OCI-LY7 (cell line): ENCODE results near the gene RAB27B. TPM values are rescaled to one million over a fixed set of nuclear protein-coding genes. Genes with fewer than 3 reads are reported as not detected.

ENCODE experiments used
- BruUV-seq: library from RNA; stranded (reverse); fragments of 400-500 nt; replicated peaks from 2 replicates; lab custom pipeline; 2021; lab: Mats Ljungman, UMichigan
- CTCF ChIA-PET: fragments of 300-600 bp; sonication (Branson Sonifier 250); formaldehyde crosslinking; loops from one replicate; lab custom pipeline; 2022; ENCODE audit warnings: antibody characterized with exemption; ENCODE audit not compliant: unreplicated experiment; lab: Charles Lee
- POLR2A ChIA-PET: fragments of 300-600 bp; sonication (Branson Sonifier 250); formaldehyde crosslinking; loops from one replicate; lab custom pipeline; 2022; ENCODE audit warnings: antibody characterized with exemption; lab: Charles Lee
- DNase-seq: peaks from one replicate; pipeline ENCODE4 v3.0.0-alpha.2; 2015; ENCODE audit warnings: low spot score
- H2AFZ ChIP-seq: fragments of 200-600 bp; sonication (generic), shearing (Covaris generic); 2 replicates; pipeline ENCODE4 v1.6.1; 2014; ENCODE audit warnings: mild to moderate bottlenecking, antibody characterized with exemption, low read length, moderate library complexity
- H3K27ac ChIP-seq: fragments of 200-600 bp; sonication (generic); 2 replicates; pipeline ENCODE4 v1.5.1; 2014; ENCODE audit warnings: mixed run types, low read depth, mild to moderate bottlenecking, moderate library complexity, low read length, inconsistent platforms; ENCODE audit not compliant: poor library complexity, severe bottlenecking
- H3K36me3 ChIP-seq: fragments of 200-600 bp; sonication (generic); 2 replicates; pipeline ENCODE4 v1.6.1; 2014; ENCODE audit warnings: mild to moderate bottlenecking, antibody characterized with exemption, low read length, moderate library complexity, mixed read lengths; ENCODE audit not compliant: insufficient read depth
- H3K4me1 ChIP-seq: fragments of 200-600 bp; sonication (generic); 2 replicates; pipeline ENCODE4 v1.5.1; 2014; ENCODE audit warnings: mild to moderate bottlenecking, low read length; ENCODE audit not compliant: insufficient read depth, poor library complexity, severe bottlenecking
- H3K4me2 ChIP-seq: fragments of 200-600 bp; sonication (generic); 2 replicates; pipeline ENCODE4 v1.6.1; 2014; ENCODE audit warnings: mild to moderate bottlenecking, low read length
- H3K4me3 ChIP-seq: fragments of 200-600 bp; sonication (generic); 2 replicates; pipeline ENCODE4 v1.5.1; 2014; ENCODE audit warnings: mild to moderate bottlenecking, low read depth, low read length; ENCODE audit not compliant: poor library complexity, severe bottlenecking
- H3K79me2 ChIP-seq: fragments of 200-600 bp; sonication (generic); 2 replicates; pipeline ENCODE4 v1.6.1; 2016; ENCODE audit warnings: low read depth, mild to moderate bottlenecking, low read length, moderate library complexity, mixed read lengths; ENCODE audit not compliant: insufficient read depth
- H3K9me2 ChIP-seq: fragments of 200-600 bp; sonication (generic); 2 replicates; pipeline ENCODE4 v1.6.1; 2016; ENCODE audit warnings: mild to moderate bottlenecking, low read length, mixed read lengths; ENCODE audit not compliant: insufficient read depth
- H3K9me3 ChIP-seq: fragments of 200-600 bp; sonication (generic); 2 replicates; pipeline ENCODE4 v1.6.1; 2014; ENCODE audit warnings: mild to moderate bottlenecking, mixed run types, low read length, mixed read lengths
- H4K20me1 ChIP-seq: fragments of 200-600 bp; sonication (generic); 2 replicates; pipeline ENCODE4 v1.6.1; 2014; ENCODE audit warnings: mild to moderate bottlenecking, antibody characterized with exemption, low read length, moderate library complexity, mixed read lengths; ENCODE audit not compliant: insufficient read depth
- EZH2phosphoT487 ChIP-seq: fragments of 200-600 bp; sonication (generic); IDR thresholded peaks from 2 replicates; pipeline ENCODE4 v1.6.1; 2018; ENCODE audit warnings: low read depth, borderline replicate concordance, mild to moderate bottlenecking, mixed run types, antibody characterized with exemption, low read length, moderate library complexity, mixed read lengths
- intact Hi-C: fragments of 100-400 bp; cut with micrococcal nuclease; formaldehyde crosslinking; loops from one replicate; pipeline ENCODE4 v1.10.0; 2022; ENCODE audit not compliant: unreplicated experiment
- total RNA-seq, 2 experiments: library from RNA; depleted of rRNA in 1 of 2; stranded (reverse); fragments of >200 nt in 1 of 2; shearing (Covaris generic) in 1 of 2; gene quantifications; 2 replicates each; pipeline ENCODE4 v1.2.3, GENCODE V29; 2014 to 2022
- TF ChIP-seq, protein P1 (sequence below): fragments of 200-600 bp; sonication (generic); conservative IDR thresholded peaks from 2 replicates; pipeline ENCODE4 v1.5.1; 2014; ENCODE audit warnings: mild to moderate bottlenecking, antibody characterized with exemption, low read length, moderate library complexity, mixed read lengths

The RAB27B gene
- total RNA-seq, 2 experiments from 2014 or later, result not detected

DNA sequence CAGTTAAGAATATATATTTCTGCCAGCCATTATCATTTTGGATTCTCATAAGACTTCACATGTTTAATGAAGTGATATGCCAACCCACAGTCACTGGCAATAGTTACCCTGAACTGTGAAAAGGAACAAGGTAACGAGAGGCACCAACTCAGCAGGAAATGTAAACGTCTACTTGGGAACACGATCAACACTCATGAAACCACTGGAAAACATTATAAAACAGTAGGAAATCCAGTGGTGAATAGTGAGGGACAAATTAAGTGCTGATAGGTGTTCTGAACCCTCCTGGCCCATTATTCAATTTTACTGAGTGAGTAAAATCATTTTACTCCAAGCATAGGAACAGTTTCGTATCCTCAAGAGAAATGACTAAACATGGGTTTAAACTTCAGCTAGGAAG lies 113.9 kb downstream of the RAB27B start:
- Histone ChIP-seq H3K4me3 (no peak overlapping the region), H3K27ac (no peak overlapping the region), H4K20me1 (no peaks in the 10 kb centered on the region), H3K4me1 (no peaks in the 10 kb centered on the region), H3K79me2 (no peaks in the 10 kb centered on the region), H3K36me3 (no peaks in the 10 kb centered on the region), H3K4me2 (no peak overlapping the region), H3K9me2 (no peaks in the 10 kb centered on the region), H3K9me3 (no peaks in the 10 kb centered on the region), H2AFZ (no peak overlapping the region)
- TF ChIP-seq EZH2phosphoT487, result no peak
- TF ChIP-seq, protein P1, sequence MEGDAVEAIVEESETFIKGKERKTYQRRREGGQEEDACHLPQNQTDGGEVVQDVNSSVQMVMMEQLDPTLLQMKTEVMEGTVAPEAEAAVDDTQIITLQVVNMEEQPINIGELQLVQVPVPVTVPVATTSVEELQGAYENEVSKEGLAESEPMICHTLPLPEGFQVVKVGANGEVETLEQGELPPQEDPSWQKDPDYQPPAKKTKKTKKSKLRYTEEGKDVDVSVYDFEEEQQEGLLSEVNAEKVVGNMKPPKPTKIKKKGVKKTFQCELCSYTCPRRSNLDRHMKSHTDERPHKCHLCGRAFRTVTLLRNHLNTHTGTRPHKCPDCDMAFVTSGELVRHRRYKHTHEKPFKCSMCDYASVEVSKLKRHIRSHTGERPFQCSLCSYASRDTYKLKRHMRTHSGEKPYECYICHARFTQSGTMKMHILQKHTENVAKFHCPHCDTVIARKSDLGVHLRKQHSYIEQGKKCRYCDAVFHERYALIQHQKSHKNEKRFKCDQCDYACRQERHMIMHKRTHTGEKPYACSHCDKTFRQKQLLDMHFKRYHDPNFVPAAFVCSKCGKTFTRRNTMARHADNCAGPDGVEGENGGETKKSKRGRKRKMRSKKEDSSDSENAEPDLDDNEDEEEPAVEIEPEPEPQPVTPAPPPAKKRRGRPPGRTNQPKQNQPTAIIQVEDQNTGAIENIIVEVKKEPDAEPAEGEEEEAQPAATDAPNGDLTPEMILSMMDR, result no peak
- ChIA-PET CTCF (no interaction called here), POLR2A (no interaction called here)
- intact Hi-C loops, result no loop called here
- DNase-seq, result no peak
- BruUV-seq, result no TSS peak

DNA sequence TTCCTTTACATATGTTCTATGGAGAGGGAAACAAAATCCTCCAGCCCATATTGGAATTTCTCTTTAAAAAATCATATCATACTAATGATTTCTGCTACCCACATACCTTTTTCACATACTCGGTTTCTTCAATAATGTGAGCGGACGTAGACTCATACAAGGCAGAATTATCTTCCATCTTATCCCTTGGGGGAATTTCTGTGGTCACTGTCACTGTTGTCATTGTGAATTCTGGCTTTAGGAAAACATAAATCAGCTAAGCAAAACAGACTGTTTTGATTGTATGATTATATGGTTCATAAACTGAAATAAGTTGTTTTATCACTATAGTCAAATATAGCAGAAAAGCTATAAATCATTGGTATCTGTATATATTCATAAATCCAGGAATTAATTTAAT lies 114.3 kb downstream of the RAB27B start:
- Histone ChIP-seq H3K4me2 (no peak overlapping the region), H3K4me3 (no peak overlapping the region), H3K79me2 (no peaks in the 10 kb centered on the region), H3K36me3 (no peaks in the 10 kb centered on the region), H3K27ac (no peak overlapping the region), H3K9me3 (no peaks in the 10 kb centered on the region), H3K9me2 (no peaks in the 10 kb centered on the region), H3K4me1 (no peaks in the 10 kb centered on the region), H2AFZ (no peak overlapping the region), H4K20me1 (no peaks in the 10 kb centered on the region)
- intact Hi-C loops, result no loop called here
- no TSS peak for BruUV-seq
- CTCF ChIA-PET, result no interaction called here
- DNase-seq, result no peak
- no peak for TF ChIP-seq EZH2phosphoT487
- POLR2A ChIA-PET, result interaction anchor here (0.6 kb wide), 1 partner anchor 13 kb away, joined by 3 read pairs; no protein-coding TSS in a partner anchor

Other genes starting within 250 kb of the RAB27B start
- gene DYNAP, start 237.2 kb upstream of the RAB27B start, total RNA-seq (2014; rRNA removed; shearing (Covaris generic)), result not detected in 2 replicates
- gene DYNAP, start 237.2 kb upstream of the RAB27B start, total RNA-seq (2022), result not detected in 2 replicates
- gene CCDC68, start 131.0 kb downstream of the RAB27B start, total RNA-seq (2014; rRNA removed; shearing (Covaris generic)), result not detected in 2 replicates
- gene CCDC68, start 131.0 kb downstream of the RAB27B start, total RNA-seq (2022), result not detected in 2 replicates